NCI-H2171 (cell line): ENCODE results near the gene ZFYVE19.

Experiments
- DNase-seq: peaks from one replicate; lab custom pipeline; 2025; lab: John Stamatoyannopoulos, UW

The ZFYVE19 gene, protein sequence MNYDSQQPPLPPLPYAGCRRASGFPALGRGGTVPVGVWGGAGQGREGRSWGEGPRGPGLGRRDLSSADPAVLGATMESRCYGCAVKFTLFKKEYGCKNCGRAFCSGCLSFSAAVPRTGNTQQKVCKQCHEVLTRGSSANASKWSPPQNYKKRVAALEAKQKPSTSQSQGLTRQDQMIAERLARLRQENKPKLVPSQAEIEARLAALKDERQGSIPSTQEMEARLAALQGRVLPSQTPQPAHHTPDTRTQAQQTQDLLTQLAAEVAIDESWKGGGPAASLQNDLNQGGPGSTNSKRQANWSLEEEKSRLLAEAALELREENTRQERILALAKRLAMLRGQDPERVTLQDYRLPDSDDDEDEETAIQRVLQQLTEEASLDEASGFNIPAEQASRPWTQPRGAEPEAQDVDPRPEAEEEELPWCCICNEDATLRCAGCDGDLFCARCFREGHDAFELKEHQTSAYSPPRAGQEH

GRCh38 chr15:40807028-40807887, at the start of gene ZFYVE19, which contains the start of gene DNAJC17:
TSS of gene ZFYVE19 (plus strand) at chr15:40807089. CDS start at chr15:40807590, 501 bp downstream.
TSS of gene DNAJC17 (minus strand) at chr15:40807473. CDS start at chr15:40807446, 27 bp downstream.
- DNase-seq: peak; percentile 99

DNA sequence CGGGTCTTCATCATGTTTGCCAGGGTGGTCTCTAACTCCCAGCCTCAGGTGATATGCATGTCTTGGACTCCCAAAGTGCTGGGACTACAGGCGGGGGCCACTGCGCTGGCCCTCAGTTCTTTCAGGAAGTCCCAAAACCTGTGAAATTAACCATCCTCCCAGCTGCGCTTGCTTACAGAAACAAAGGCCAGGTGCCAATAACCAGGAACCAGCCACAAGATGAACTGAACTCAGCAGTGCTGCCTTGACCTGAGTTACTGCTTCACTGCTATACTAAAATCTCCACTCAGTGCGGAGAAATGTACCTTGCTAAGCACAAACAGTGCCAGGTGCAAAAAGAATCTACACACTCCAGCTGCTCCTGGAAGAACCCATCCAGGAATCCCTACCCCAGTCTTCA, 46.9 kb upstream of the ZFYVE19 start:
- DNase-seq: no peak

DNA sequence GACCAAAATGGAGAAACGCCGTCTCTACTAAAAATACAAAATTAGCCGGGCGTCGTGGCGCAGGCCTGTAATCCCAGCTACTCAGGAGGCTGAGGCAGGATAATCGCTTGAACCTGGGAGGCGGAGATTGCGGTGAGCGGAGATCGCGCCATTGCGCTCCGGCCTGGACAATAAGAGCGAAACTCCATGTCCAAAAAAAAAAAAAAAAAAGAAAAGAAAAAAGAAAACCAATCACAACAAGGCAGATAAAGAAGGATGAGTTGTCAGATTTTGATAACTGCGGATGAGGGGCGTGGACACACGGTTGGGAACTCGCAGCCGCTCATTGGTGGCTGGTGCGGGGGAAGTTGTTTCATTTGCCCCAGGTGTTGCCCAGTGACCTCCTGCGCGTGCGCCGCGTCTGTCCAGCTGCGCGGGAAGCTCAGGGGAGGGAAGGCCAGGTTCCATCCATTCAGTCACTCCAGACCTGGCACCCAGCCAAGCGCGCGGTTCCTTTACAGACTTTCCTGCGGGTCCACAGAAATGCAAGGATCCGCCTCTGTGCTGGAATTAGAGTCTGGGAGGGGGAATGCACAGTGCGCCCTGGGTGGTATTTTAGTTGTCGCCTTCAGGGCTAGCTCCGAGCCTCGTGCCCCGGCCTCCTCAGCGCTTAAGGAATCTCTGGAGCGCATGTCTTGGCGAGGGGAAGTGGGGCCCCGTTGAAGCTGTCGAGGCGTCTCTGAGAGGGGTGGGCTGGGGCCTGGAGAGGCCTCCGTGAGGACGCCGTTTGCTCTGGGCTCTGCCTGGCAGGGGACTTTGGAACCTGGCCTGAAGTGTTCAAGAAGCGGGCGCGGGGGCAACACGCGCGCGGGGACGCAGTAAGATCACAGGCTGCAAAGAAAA, 43.7 kb upstream of the ZFYVE19 start:
- no peak for DNase-seq

DNA sequence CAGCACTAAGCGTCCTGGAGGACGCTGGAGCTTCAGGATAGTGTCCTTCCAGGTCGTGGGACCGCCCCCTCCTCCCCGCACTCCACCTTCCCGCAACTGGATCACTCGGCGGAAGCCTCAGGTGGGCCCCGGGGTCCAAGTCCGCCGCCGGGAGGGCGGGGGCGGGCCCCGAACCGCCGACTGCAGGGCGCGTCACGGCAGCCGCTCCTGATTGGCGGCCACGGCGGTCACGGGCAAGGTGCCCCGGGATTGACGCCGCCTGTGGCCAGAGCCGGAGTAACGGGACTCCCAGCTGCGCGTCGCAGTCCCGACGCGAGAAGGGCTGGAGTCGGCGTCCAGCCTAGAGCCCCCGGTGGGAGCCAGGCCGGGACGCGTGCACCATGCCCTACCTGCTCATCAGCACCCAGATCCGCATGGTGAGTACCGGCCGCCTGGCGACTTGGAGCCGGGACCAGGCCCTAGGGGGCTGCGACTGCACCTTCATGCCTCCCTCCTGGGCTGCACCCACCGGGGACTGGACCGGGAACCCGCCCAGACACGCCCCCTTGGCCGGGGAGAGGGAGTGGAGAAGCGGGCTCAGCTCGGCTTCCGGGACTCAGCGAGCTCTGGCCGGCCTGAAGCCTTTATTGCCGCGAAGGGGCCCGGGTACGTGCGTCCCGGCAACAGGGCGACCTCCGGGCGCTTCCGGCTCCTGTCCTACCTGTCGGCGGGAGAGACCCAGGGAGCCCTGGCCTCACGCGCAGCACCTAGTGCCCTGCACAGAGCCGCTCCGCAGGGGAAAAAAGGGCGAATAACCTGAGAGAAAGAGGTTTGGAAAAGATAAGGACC, 42.9 kb upstream of the ZFYVE19 start, which contains the start of gene GCHFR:
Gene GCHFR, plus strand, starts transcription at position 268 of the 828 bp plus-strand sequence. Its CDS starts 113 bp downstream, at position 381.
- DNase-seq: no peak

DNA sequence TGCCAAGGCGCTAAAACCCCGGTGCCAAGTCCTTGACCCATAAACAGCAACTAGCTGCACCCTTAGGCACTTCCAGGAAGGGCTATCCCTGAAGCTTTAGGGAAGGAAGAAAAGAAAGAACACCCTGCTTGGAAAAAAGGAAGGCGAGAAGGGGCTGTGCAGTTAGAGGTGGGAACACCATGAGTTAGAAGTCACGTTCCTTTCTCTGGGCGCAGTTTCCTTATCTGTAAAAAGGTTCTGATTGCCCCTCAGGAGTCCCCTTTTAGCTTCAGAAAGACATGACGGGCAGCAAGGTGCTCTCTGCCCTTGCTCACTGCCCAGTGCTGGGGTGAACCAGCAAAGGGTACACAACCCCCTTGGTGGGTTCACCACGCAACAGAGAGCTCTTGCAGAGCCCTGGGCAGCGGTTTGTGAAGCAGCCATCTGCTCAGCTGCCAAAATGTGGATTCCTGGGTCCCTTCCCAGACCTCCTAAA, 42.2 kb upstream of the ZFYVE19 start:
- no peak for DNase-seq

DNA sequence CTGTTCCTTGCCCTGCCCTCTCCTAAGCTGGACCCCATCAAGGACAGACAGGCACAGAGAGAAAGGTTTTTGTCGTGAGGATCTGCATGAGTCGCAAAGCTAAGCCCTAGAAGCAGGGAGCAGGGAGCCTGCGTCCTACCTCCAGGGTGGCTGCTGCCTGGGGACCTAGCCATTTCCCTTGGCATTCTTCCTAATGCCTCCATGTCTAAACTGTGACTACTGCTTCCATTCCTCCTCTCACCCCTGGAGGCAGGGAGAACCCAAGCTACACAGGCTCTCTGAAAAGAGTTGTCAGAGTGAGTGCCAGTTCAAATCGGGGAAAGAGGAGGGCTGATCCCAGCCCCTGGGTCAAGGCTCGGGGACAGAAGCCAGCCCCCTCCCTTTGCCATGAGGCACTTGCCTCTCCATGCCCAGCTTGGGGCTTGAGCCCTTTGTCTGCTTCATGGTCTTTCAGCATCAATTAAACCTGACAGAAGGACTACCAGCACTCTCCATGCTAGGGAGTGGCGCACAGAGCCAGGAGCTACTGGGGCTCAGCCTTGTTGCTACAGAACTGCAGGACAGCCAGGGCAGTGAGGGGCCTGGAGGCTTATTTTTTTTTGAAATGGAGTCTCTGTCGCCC, 40.6 kb upstream of the ZFYVE19 start:
- no peak for DNase-seq

DNA sequence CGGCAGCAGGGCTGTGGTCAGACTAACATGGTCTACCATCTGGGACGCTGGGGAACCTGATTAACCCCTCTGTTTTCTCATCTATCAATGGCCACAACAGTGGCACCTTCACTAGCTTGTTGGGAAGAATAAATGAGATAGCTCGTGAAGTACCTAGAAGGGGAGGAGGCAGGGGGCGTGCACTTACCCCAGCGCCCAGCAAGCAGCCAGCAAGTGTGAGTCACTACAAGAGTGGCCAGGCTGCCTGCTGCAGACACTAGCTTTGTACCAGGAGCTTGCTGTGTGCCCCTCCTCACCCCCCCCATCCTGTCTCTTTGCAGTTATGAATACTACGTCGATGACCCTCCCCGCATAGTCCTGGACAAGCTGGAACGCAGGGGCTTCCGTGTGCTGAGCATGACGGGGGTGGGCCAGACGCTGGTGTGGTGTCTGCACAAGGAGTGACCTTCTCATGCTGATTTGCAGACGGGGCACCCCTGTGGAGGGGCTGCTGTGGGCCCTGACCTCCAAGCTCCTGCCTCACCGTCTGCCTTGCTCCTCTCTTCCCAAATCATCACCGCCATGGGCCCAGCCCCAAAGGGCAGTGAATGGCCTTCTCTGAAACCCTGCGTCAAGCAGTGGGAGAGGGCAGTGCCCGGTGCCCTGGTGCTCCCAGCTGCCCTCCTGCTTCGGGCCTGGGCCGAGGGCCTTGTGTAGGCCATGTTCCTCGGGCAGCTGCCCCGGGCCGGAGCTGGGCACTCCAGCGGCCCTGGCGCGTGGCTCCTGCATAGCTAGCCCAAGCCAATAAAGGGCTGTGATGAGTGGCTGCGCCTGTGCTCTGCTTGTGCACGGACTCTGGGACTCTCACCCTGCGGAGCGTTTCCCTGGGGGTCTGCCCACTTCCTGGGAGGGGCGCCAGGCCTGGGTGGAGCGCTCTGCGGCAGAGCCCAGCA, 39.7 kb upstream of the ZFYVE19 start:
- DNase-seq: no peak

DNA sequence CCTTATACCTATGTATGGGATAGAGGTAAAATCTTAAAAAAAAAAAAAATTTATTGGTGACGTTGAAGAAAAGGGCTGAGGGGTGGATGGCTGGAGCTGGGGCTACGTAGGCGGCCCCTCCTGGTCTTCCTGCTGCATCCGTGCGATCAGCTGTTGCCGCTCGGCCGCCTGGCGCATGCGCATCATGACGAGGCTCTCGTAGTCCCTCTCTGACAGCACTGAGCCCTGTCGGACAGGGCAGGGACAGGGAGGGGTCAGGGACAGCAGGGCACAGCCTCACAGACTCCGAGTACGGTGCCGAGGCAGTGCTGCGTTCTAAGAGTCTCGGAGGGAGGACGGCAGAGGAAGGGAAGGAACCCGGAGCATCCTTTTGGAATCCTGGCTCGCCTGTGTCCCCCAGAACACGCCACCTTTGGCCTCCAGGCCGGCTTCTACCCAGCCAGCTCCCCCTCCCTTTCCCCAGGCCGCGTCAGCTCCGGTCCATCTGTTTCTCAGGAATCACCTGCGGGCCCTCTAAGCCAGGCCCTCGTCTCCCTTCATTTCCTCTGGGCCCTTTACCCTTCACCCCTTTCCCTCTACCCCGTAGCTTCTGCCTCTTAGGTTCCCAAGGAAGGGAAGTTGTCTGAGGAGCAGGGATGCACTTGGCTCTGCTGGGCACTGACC, 38.9 kb upstream of the ZFYVE19 start:
- no peak for DNase-seq

DNA sequence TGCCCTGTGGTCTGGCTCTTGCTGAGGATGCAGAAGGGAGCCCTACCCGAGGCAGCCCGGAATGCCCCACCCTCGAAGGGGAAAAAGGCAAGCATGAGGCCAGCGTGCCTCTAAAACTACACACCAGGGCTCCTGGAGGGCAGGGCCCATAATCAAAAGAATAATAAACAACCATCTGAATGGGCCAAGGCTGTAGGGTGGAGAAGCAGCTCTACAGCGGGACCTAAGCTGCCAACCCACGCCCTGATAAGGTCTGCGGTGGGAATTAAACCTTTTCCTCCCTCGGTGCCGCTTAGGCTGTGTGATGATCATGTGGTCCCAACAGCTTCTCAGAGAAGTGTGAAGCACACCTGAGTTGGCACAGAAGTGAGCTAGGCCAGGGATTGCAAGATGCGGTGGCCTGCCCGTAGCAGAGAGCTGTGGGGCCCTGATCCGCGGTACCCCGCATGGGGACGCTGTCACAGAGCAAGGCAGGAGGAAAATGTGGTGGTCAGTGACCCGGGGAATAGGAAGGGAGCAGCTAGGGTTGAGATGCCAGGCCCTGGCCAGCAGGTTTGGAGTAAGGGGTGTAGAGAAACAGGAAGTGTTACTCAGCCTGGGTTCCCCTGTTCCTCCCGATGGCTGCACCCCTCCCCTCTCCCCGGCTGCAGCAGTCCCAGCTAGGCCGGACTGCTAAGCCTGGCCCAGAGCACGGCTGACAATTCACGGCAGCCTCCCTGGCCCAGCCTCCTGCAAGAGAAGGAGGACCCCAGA, 38.2 kb upstream of the ZFYVE19 start:
- no peak for DNase-seq

- DNase-seq: peak; percentile 74
Observed at GRCh38 chr15:40769274-40770146, 37.4 kb upstream of the ZFYVE19 start, which contains the start of gene C15orf62. TSS of gene C15orf62 (plus strand) at chr15:40769980. CDS start at chr15:40770496, 516 bp downstream.

- DNase-seq: peak; percentile 45
Observed at GRCh38 chr15:40770147-40770721, 36.7 kb upstream of the ZFYVE19 start.

DNA sequence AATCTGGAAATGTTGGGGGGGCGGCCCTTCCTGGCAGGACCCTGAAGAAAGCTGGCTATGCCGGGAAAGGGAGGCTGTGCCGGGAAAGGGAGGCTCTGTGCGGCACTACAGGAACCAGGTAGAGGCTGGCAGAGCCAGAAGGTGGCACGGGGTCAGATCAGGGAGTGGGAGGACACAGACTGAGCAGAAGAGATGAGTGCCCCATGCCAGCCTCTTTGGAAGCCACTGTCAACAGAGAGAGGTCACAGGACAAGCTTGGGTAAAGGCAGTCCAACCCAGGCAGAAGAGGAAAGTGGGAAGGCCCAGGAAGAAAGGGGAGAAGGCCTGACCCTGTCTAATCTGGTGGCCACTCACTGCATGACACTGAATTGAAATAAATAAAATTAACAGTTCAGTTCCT, 35.6 kb upstream of the ZFYVE19 start:
- DNase-seq: no peak

GRCh38 chr15:40772014-40772413, 34.9 kb upstream of the ZFYVE19 start:
- DNase-seq: no peak

- DNase-seq: no peak
Observed at GRCh38 chr15:40773496-40773895, 33.4 kb upstream of the ZFYVE19 start.

GRCh38 chr15:40773902-40774301, 33.0 kb upstream of the ZFYVE19 start:
- no peak for DNase-seq

DNA sequence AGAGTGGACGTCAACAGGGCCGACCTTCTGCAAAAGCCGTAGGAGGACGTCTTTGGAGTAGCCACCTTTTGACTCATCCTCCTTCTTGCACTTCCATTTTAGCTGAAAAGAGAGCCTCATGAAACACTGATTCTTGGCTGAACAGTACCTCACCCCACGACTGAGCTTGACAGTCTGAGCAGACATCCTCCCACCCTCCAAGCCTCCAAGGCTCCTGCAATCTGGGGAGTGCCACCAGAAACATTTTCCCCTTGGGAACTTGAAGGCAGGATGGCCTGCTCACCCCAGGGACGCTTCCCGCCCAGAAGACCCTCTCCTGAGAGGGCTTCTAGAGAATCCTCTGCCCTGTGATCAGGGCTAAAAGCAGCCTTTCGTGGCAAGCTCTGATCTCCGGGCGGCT, 31.9 kb upstream of the ZFYVE19 start:
- DNase-seq: no peak
